ENCODE measurements around the gene LMO7. TPM values are rescaled to one million over a fixed set of nuclear protein-coding genes. Genes with fewer than 3 reads are reported as not detected.
A peak's percentile ranks its signal among the peaks of the same experiment; 100 is the strongest.

LMO7 gene
- 367 and 485 TPM in 2 replicates for total RNA-seq (2012; rRNA removed)
- polyA plus RNA-seq (2012; rRNA removed): 222 and 266 TPM in 2 replicates
- polyA plus RNA-seq (2012; cell fraction: cytosol; rRNA removed): 78.3 and 114 TPM in 2 replicates
- polyA plus RNA-seq (2012; cell fraction: nucleus; rRNA removed; ENCODE audit: low replicate concordance): 533 and 693 TPM in 2 replicates
- percentile 99 among the genes with signal in this experiment for Bru-seq, nascent RNA
- BruChase-seq, experiment 1, labeled RNA remaining after a 6-hour chase: percentile 97 among the genes with signal in this experiment
- BruChase-seq, experiment 2, labeled RNA remaining after a 2-hour chase: percentile 99 among the genes with signal in this experiment
- long read RNA-seq, transcript LMO7-222 (2 exons, 599 nt): major isoform, 8 of 146 reads
- long read RNA-seq, transcript LMO7-212 (4 exons, 597 nt): minor isoform, 7 of 146 reads
- long read RNA-seq, transcript LMO7-227 (1 exons, 2,039 nt): minor isoform, 5 of 146 reads
- long read RNA-seq, partial matches to known transcripts: 77 of 146 reads
- long read RNA-seq, other reads (novel, unspliced or antisense): 49 of 146 reads

DNA sequence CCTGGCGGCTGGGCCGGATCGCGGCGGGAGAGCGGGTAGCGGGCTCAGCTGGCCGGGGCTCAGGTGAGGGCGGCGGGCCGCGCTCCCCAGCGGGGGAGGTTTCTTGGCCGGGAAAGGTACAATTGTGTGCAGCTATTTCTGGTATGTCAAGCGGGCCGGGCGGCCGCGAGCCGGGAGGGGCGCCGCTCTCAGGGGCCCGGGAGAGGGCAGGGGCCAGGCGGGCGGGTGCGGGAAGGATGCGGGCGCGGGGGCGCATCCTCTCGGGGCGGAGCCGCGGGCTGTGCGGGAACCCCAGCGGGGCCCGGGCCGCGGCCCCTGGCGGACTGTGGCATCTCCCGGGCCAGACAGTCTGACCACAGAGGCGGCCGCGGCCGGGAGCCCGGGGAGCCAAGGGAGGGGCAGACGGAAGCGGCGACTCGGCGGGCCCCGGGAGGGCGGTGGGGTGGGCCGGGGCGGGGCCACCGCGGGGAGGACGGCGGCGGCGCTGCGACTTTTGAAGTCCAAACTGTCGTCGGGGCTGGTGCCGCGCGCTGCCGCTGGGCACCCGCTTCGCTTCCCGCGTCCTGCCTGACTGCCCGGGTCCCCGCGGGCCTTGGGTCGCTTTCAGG, at the start of gene LMO7:
Gene LMO7 (plus strand): TSS at position 503 of the 608 bp plus-strand sequence. CDS start 328 bp downstream, outside the sequence.
- Histone ChIP-seq H2AFZ (replicated peaks; ENCODE audit: low read length, poor library complexity) (peak within 1 kb of the TSS; percentile 87), H2AK9ac (replicated peaks; ENCODE audit: low read depth, low read length, poor library complexity) (peak within 1 kb of the TSS; percentile 97), H2BK15ac (ENCODE audit: low read depth, low read length) (peak within 1 kb of the TSS; percentile 77; the same call in 2 of the 3 replicates), H2BK120ac (ENCODE audit: low read depth, low read length) (peak within 1 kb of the TSS; percentile 97), H3K23ac (ENCODE audit: low read depth, low read length) (peak within 1 kb of the TSS; percentile 100), H3K9me1 (ENCODE audit: insufficient read depth, low read length) (peaks cover 8% of the 10 kb centered on the region), H3K36me3 (ENCODE audit: control insufficient read depth, insufficient read depth, low read length) (peaks cover under 1% of the 10 kb centered on the region), H2BK5ac (ENCODE audit: low read depth, low read length, poor library complexity, severe bottlenecking) (peak within 1 kb of the TSS; percentile 94), H3K18ac (ENCODE audit: low read depth, low read length) (peak within 1 kb of the TSS; percentile 65), H3K79me1 (ENCODE audit: low read depth in 1 of 2, low read length in 2 of 2) (peaks cover 10 to 33% of the 10 kb centered on the region in 2 experiments; a peak in 3 of 4 replicates), H4K20me1 (ENCODE audit: insufficient read depth, low read length) (peaks cover 23% of the 10 kb centered on the region; the same call in 1 of the 2 replicates), H3K4me3 (ENCODE audit: insufficient read depth, low read depth, low read length) (peak within 1 kb of the TSS; percentile 80), H3K27me3 (ENCODE audit: control insufficient read depth, insufficient read depth, low read length) (no peaks in the 10 kb centered on the region), H3K4me1 (ENCODE audit: control insufficient read depth, insufficient read depth, low read length) (peaks cover 20% of the 10 kb centered on the region), H3K4me2 (ENCODE audit: low read depth, low read length) (peak within 1 kb of the TSS; percentile 98), H3K9me3 (ENCODE audit: control insufficient read depth, insufficient read depth, low read length) (no peaks in the 10 kb centered on the region), H2AK5ac (ENCODE audit: low read depth, low read length) (peak within 1 kb of the TSS; percentile 95), H2BK20ac (ENCODE audit: low read depth, low read length) (peak within 1 kb of the TSS; percentile 93), H4K8ac (ENCODE audit: low read depth in 2 of 2, low read length in 2 of 2) (peak within 1 kb of the TSS; percentile 85 to 94), H3K27ac (ENCODE audit: insufficient read depth, low read length) (peak within 1 kb of the TSS; percentile 86), H3K56ac (ENCODE audit: extremely low read depth, insufficient read depth, low read length) (peak within 1 kb of the TSS; percentile 91), H3K9ac (ENCODE audit: low read depth, low read length) (peak within 1 kb of the TSS; percentile 81), H3K14ac (replicated peaks; ENCODE audit: low read depth, low read length) (peak within 1 kb of the TSS; percentile 99), H4K5ac (ENCODE audit: low read depth, low read length) (peak within 1 kb of the TSS; percentile 93), H4K91ac (ENCODE audit: insufficient read depth, low read depth, low read length) (peak within 1 kb of the TSS; percentile 99), H3K4ac (ENCODE audit: low read depth, low read length) (peak within 1 kb of the TSS; percentile 98)
- dilution Hi-C loops (cut with HindIII; ENCODE audit: low sequenced_read_pairs, unreplicated experiment) (no loop called here), in situ Hi-C loops (cut with MboI; ENCODE audit: low sequenced_read_pairs) (no loop called here), intact Hi-C loops (cut with micrococcal nuclease) (loop anchor here (2.0 kb wide), 1 partner anchor 153 kb away; the partner anchor contains the start of gene TBC1D4)
- peak; percentile 52 for DNase-seq
- no peak for TF ChIP-seq SMC3 (IDR thresholded peaks at IDR 0.05; ENCODE audit: low read depth, low read length)
- TF ChIP-seq POLR2A (IDR thresholded peaks at IDR 0.05; ENCODE audit: low read depth, low read length): no peak
- TF ChIP-seq, protein P1, sequence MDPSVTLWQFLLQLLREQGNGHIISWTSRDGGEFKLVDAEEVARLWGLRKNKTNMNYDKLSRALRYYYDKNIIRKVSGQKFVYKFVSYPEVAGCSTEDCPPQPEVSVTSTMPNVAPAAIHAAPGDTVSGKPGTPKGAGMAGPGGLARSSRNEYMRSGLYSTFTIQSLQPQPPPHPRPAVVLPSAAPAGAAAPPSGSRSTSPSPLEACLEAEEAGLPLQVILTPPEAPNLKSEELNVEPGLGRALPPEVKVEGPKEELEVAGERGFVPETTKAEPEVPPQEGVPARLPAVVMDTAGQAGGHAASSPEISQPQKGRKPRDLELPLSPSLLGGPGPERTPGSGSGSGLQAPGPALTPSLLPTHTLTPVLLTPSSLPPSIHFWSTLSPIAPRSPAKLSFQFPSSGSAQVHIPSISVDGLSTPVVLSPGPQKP (IDR thresholded peaks at IDR 0.05; ENCODE audit: borderline replicate concordance, low read depth, low read length): no peak
- no peak for TF ChIP-seq RAD21 (IDR thresholded peaks at IDR 0.05; ENCODE audit: low read length)
- no peak for TF ChIP-seq RFX5 (IDR thresholded peaks at IDR 0.05; ENCODE audit: low read depth, low read length)
- peak; percentile 60; the same call in 1 of the 2 replicates for TF ChIP-seq MAZ (IDR thresholded peaks at IDR 0.05; ENCODE audit: borderline replicate concordance, low read depth, low read length)
- TF ChIP-seq MAFK (IDR thresholded peaks at IDR 0.05; ENCODE audit: low read depth, low read length): no peak
- POLR2A ChIA-PET (ENCODE audit: unreplicated experiment): interaction anchor here (0.5 to 0.6 kb wide), 2 partner anchors 27 to 122 kb away, joined by 4 to 5 read pairs; no protein-coding TSS in a partner anchor
- CTCF ChIA-PET: no interaction called here
- WGBS, 2 experiments (ENCODE audit: extremely low coverage in 2 of 2, insufficient read length in 1 of 2): 1% methylated on average over 22 of the region's 76 CpGs; no CpG with 5 or more reads in 1 of the 2 experiments
- peak; percentile 68 for ATAC-seq (ENCODE audit: low read depth)
- BruUV-seq (replicated peaks): no TSS peak
